H1 (cell line): ENCODE data around the gene VGLL4. TPM values are rescaled to one million over a fixed set of nuclear protein-coding genes. Genes with fewer than 3 reads are reported as not detected.

Experiments
- CTCF ChIA-PET: fragments of 300-600 bp; sonication (Branson Sonifier 250); formaldehyde crosslinking; loops from one replicate; lab custom pipeline; 2021; ENCODE audit not compliant: partially characterized antibody; lab: Charles Lee
- POLR2A ChIA-PET: fragments of 300-600 bp; sonication (Branson Sonifier 250); formaldehyde crosslinking; loops from one replicate; lab custom pipeline; 2021; ENCODE audit warnings: inconsistent platforms; ENCODE audit not compliant: partially characterized antibody; lab: Charles Lee
- DNase-seq, 2 experiments: peaks; one replicate each; pipeline versions ENCODE4 v3.0.0 to v3.0.0-alpha.2; 2010 to 2022; ENCODE audit warnings: low spot score in 2 of 2, low read depth in 1 of 2, mixed read lengths in 1 of 2
- FAIRE-seq: peaks from 2 replicates; lab custom pipeline; 2011; peaks lifted over from hg19 to GRCh38; lab: Jason Lieb, UNC
- H2AFZ ChIP-seq: 2 replicates; pipeline ENCODE4 v1.8.1; 2012; ENCODE audit warnings: low read length, inconsistent platforms
- H2AK5ac ChIP-seq: 2 replicates; pipeline ENCODE4 v1.6.1; 2013; ENCODE audit warnings: low read depth, low read length
- H2BK120ac ChIP-seq: replicated peaks from 2 replicates; pipeline ENCODE3; 2013; ENCODE audit warnings: low read depth, low read length, inconsistent platforms
- H2BK12ac ChIP-seq: 2 replicates; pipeline ENCODE4 v1.6.1; 2013; ENCODE audit warnings: low read depth, low read length
- H2BK15ac ChIP-seq: 2 replicates; pipeline ENCODE4 v1.6.1; 2013; ENCODE audit warnings: low read length
- H2BK20ac ChIP-seq: 2 replicates; pipeline ENCODE4 v1.6.1; 2013; ENCODE audit warnings: low read length
- H2BK5ac ChIP-seq: 2 replicates; pipeline ENCODE4 v1.6.1; 2013; ENCODE audit warnings: low read depth, low read length
- H3K14ac ChIP-seq: 2 replicates; pipeline ENCODE4 v1.6.1; 2013; ENCODE audit warnings: inconsistent platforms; ENCODE audit not compliant: insufficient read length
- H3K18ac ChIP-seq: 2 replicates; pipeline ENCODE4 v1.6.1; 2013; ENCODE audit warnings: low read length; ENCODE audit errors: extremely low read depth
- H3K23ac ChIP-seq: 2 replicates; pipeline ENCODE4 v1.6.1; 2013; ENCODE audit warnings: inconsistent platforms; ENCODE audit not compliant: insufficient read length
- H3K23me2 ChIP-seq: 2 replicates; pipeline ENCODE4 v1.6.1; 2013; ENCODE audit warnings: low read depth, low read length
- H3K27ac ChIP-seq: 2 replicates; pipeline ENCODE4 v1.6.1; 2011; ENCODE audit warnings: low read depth, low read length, inconsistent platforms
- H3K27me3 ChIP-seq, 4 experiments: replicated peaks in 1 of 4; 1 replicate in 1 of 4; 2 replicates in 3 of 4; pipeline versions ENCODE4 v1.6.1 to v1.8.1; 2011 to 2013; ENCODE audit warnings: low read length in 3 of 4, mild to moderate bottlenecking in 3 of 4, inconsistent platforms in 2 of 4, mixed read lengths in 2 of 4, moderate library complexity in 1 of 4; ENCODE audit not compliant: control insufficient read depth in 3 of 4, insufficient read depth in 3 of 4; ENCODE audit errors: extremely low read depth in 1 of 4
- H3K36me3 ChIP-seq, 4 experiments: 2 replicates each; pipeline versions ENCODE4 v1.6.1 to v1.8.1; 2011 to 2013; ENCODE audit warnings: mild to moderate bottlenecking in 4 of 4, low read length in 3 of 4, moderate library complexity in 2 of 4, control low read depth in 1 of 4, inconsistent platforms in 1 of 4; ENCODE audit not compliant: insufficient read depth in 4 of 4, control insufficient read depth in 2 of 4
- H3K4ac ChIP-seq: replicated peaks from 2 replicates; pipeline ENCODE3; 2013; ENCODE audit warnings: low read length, low read depth, mixed read lengths, inconsistent platforms; ENCODE audit not compliant: insufficient read length
- H3K4me1 ChIP-seq, 4 experiments: replicated peaks in 1 of 4; 1 replicate in 1 of 4; 2 replicates in 3 of 4; pipeline versions ENCODE4 v1.6.1 to v1.8.1; 2011 to 2013; ENCODE audit warnings: low read length in 3 of 4, inconsistent platforms in 2 of 4, mixed read lengths in 1 of 4; ENCODE audit not compliant: insufficient read depth in 4 of 4, control insufficient read depth in 3 of 4
- H3K4me2 ChIP-seq, 2 experiments: 2 replicates each; pipeline versions ENCODE4 v1.6.1 to v1.8.1; 2011 to 2013; ENCODE audit warnings: low read depth in 2 of 2, low read length in 2 of 2, control low read depth in 1 of 2, inconsistent platforms in 1 of 2, mild to moderate bottlenecking in 1 of 2; ENCODE audit not compliant: insufficient read depth in 1 of 2
- H3K4me3 ChIP-seq, 4 experiments: fragments of 200-600, 300-600 bp in 1 of 4; sonication (generic), shearing (Covaris generic), sonication (Bioruptor Twin) in 1 of 4; 2 replicates each; pipeline versions ENCODE4 v1.5.1 to v1.8.1; 2011 to 2016; ENCODE audit warnings: low read length in 4 of 4, low read depth in 3 of 4, control low read depth in 2 of 4, inconsistent platforms in 2 of 4, mild to moderate bottlenecking in 2 of 4, mixed read lengths in 1 of 4, moderate library complexity in 1 of 4; ENCODE audit not compliant: insufficient read depth in 2 of 4; ENCODE audit errors: extremely low read depth in 1 of 4
- H3K56ac ChIP-seq: replicated peaks from 2 replicates; pipeline ENCODE3; 2013; ENCODE audit warnings: low read depth, mild to moderate bottlenecking, mixed read lengths, low read length, inconsistent platforms; ENCODE audit not compliant: insufficient read length
- H3K79me1 ChIP-seq: 2 replicates; pipeline ENCODE4 v1.6.1; 2013; ENCODE audit warnings: low read depth, low read length, control low read depth
- H3K79me2 ChIP-seq, 2 experiments: 2 replicates each; pipeline versions ENCODE4 v1.6.1 to v1.8.1; 2012 to 2013; ENCODE audit warnings: low read length in 2 of 2, mild to moderate bottlenecking in 2 of 2, inconsistent platforms in 1 of 2; ENCODE audit not compliant: insufficient read depth in 2 of 2, control insufficient read depth in 1 of 2
- H3K9ac ChIP-seq, 4 experiments: replicated peaks in 1 of 4; 1 replicate in 1 of 4; 2 replicates in 3 of 4; pipeline versions ENCODE4 v1.6.1 to v1.8.1; 2011 to 2013; ENCODE audit warnings: low read depth in 3 of 4, low read length in 3 of 4, control low read depth in 2 of 4, mild to moderate bottlenecking in 2 of 4, moderate library complexity in 2 of 4, inconsistent platforms in 1 of 4; ENCODE audit errors: extremely low read depth in 1 of 4
- H3K9me3 ChIP-seq, 2 experiments: 2 replicates each; pipeline versions ENCODE4 v1.6.1 to v1.8.1; 2012 to 2013; ENCODE audit warnings: mild to moderate bottlenecking in 2 of 2, moderate library complexity in 2 of 2, control low read depth in 1 of 2, inconsistent platforms in 1 of 2, low read depth in 1 of 2, low read length in 1 of 2, mixed read lengths in 1 of 2; ENCODE audit not compliant: insufficient read depth in 2 of 2
- H4K20me1 ChIP-seq, 2 experiments: replicated peaks in 1 of 2; 2 replicates each; pipeline versions ENCODE3 to v1.8.1; 2011 to 2013; ENCODE audit warnings: inconsistent platforms in 2 of 2, low read length in 2 of 2, mild to moderate bottlenecking in 1 of 2; ENCODE audit not compliant: insufficient read depth in 2 of 2, control insufficient read depth in 1 of 2
- H4K5ac ChIP-seq: 2 replicates; pipeline ENCODE4 v1.6.1; 2013; ENCODE audit warnings: low read length, low read depth, mixed read lengths, inconsistent platforms; ENCODE audit not compliant: insufficient read length
- H4K8ac ChIP-seq: 2 replicates; pipeline ENCODE4 v1.8.0; 2013; ENCODE audit warnings: mild to moderate bottlenecking, moderate library complexity, low read length, inconsistent platforms; ENCODE audit not compliant: insufficient read depth; ENCODE audit errors: extremely low read depth
- H4K91ac ChIP-seq: replicated peaks from 2 replicates; pipeline ENCODE3; 2013; ENCODE audit warnings: low read length, mixed read lengths, inconsistent platforms; ENCODE audit not compliant: insufficient read length
- CEBPB ChIP-seq: IDR thresholded peaks from 2 replicates; pipeline ENCODE4 v1.6.1; 2012; ENCODE audit warnings: low read depth, low read length
- CTBP2 ChIP-seq: IDR thresholded peaks from 2 replicates; pipeline ENCODE4 v1.7.0; 2011; ENCODE audit warnings: borderline replicate concordance, mild to moderate bottlenecking, moderate library complexity, mixed read lengths, low read length; ENCODE audit not compliant: insufficient read depth, insufficient read length
- JUND ChIP-seq: IDR thresholded peaks from 2 replicates; pipeline ENCODE4 v1.6.1; 2011; ENCODE audit warnings: mild to moderate bottlenecking, improper control_type of control experiment, low read length
- SP4 ChIP-seq: IDR thresholded peaks from 2 replicates; pipeline ENCODE4 v1.6.1; 2012; ENCODE audit warnings: low read length, inconsistent platforms
- WGBS, 2 experiments: shearing (Covaris generic) in 1 of 2; methylation state at CpG; one replicate each; pipeline versions ENCODE4 v1.1.6 to v1.1.7; 2013 to 2015; ENCODE audit warnings: low lambda C conversion rate in 2 of 2, mixed read lengths in 2 of 2, inconsistent platforms in 1 of 2, low coverage in 1 of 2, missing lambda C conversion rate in 1 of 2; ENCODE audit not compliant: insufficient replicate concordance in 2 of 2, insufficient coverage in 1 of 2, insufficient read length in 1 of 2; ENCODE audit errors: extremely low coverage in 1 of 2, missing lambda C conversion rate in 1 of 2; 5-methylcytosine and 5-hydroxymethylcytosine counted together
- polyA plus RNA-seq, 7 experiments: library from polyadenylated mRNA; depleted of rRNA in 3 of 7; stranded (reverse) in 5 of 7; unstranded in 2 of 7; fragments of >200 nt in 5 of 7; fragments of 200-250 nt in 2 of 7; gene quantifications; 1 replicate in 5 of 7; 2 replicates in 1 of 7; 4 replicates in 1 of 7; pipeline versions ENCODE4 v1.2.1 to v1.2.3, GENCODE V29; 2011 to 2013; ENCODE audit warnings: missing spikeins in 2 of 7, mixed read lengths in 2 of 7
- total RNA-seq: library from RNA; stranded (reverse); fragmentation: NEBNext Ultra II Directional; extraction: Animal tissue kit (Norgen Biotek cat#: 25700); gene quantifications from 2 replicates; pipeline ENCODE4 v1.2.1, GENCODE V29; 2021

VGLL4 gene
- total and polyA plus RNA-seq, 2 of the 8 experiments (the other 6 are each of a cell fraction or from before 2014, with no cell fraction given), result 45.1 to 50.0 TPM

DNA sequence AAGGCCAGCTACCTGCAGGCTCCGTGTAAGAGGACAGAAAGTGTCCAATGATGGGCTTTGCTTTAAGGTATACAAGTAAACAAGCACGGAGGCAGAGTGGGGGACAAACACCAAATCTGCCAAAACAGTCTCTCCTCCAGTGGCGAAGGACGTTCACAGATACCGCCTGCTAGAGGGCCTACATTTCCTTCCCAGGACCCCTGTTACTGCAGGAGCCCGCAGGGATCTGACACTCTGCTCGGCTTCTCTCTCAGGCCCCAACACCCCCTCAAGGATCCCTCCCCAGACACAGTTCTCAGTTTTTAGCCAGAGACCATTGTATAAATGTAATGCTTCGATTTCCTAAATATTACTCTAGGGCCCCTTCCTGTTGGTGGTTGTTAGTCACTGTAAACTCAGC is 46.0 kb upstream of the VGLL4 start:
- Histone ChIP-seq H3K27me3 (no peaks in the 10 kb centered on the region), H3K18ac (no peak overlapping the region; the same call in 1 of the 2 replicates)
- POLR2A ChIA-PET, result no interaction called here
- TF ChIP-seq CEBPB (no peak), SP4 (no peak), CTBP2 (no peak), JUND (no peak)
- TF ChIP-seq, all 59 proteins: peak for 0
- H4K20me1 ChIP-seq, result peaks cover 0 to 2% of the 10 kb centered on the region in 2 experiments
- 75% methylated on average over 8 of the region's 8 CpGs; no CpG with 5 or more reads in 1 of the 2 experiments for WGBS, 2 experiments
- H3K23ac ChIP-seq, result no peak overlapping the region
- H3K4me3 ChIP-seq, result no peak overlapping the region
- H3K79me2 ChIP-seq, result no peaks in the 10 kb centered on the region
- no peak overlapping the region for H2AK5ac ChIP-seq
- H3K23me2 ChIP-seq, result no peaks in the 10 kb centered on the region
- DNase-seq (no peak), FAIRE-seq (no peak)
- no peak overlapping the region for H4K91ac ChIP-seq
- 0 out of 2 replicates have a peak overlapping the region, but pooled peaks have one; percentile 66 for H2BK5ac ChIP-seq
- H2AFZ ChIP-seq, result no peak overlapping the region
- H3K9ac ChIP-seq, result peak overlapping the region in 1 of 4 experiments; percentile 10; a peak in 1 of 7 replicates
- H2BK120ac ChIP-seq, result no peak overlapping the region
- no peaks in the 10 kb centered on the region for H3K79me1 ChIP-seq
- H3K9me3 ChIP-seq, result no peaks in the 10 kb centered on the region
- H2BK12ac ChIP-seq, result no peak overlapping the region
- CTCF ChIA-PET, result interaction anchor here (0.8 to 1.1 kb wide), 2 partner anchors 55 to 114 kb away, joined by 3 read pairs; no protein-coding TSS in a partner anchor
- H3K27ac ChIP-seq, result peak overlapping the region; percentile 31; the same call in 1 of the 2 replicates
- no peak overlapping the region for H3K4ac ChIP-seq
- H2BK15ac ChIP-seq, result no peak overlapping the region
- peaks cover 1 to 9% (median 8%) of the 10 kb centered on the region in 4 experiments; a peak in 5 of 7 replicates for H3K4me1 ChIP-seq
- H3K4me2 ChIP-seq, result no peak overlapping the region
- no peaks in the 10 kb centered on the region for H3K36me3 ChIP-seq
- H3K56ac ChIP-seq, result no peak overlapping the region
- H2BK20ac ChIP-seq, result no peak overlapping the region
- peak overlapping the region; percentile 13 for H4K5ac ChIP-seq
- no peak overlapping the region for H4K8ac ChIP-seq
- no peak overlapping the region for H3K14ac ChIP-seq
